Astrocyte of the hippocampus (primary cell): ENCODE measurements around the gene HIVEP3.
"Not testable (repeated sequence)": the region's sequence is repeated elsewhere in the genome, so short reads cannot be mapped to it uniquely, and the experiment has no call there.

Source experiments
- DNase-seq: peaks from one replicate; pipeline ENCODE4 v3.0.0; 2011; ENCODE audit warnings: low read depth, low spot score

HIVEP3 gene

GRCh38 chr1:41713141-41713540 is 205.6 kb downstream of the HIVEP3 start:
- peak; percentile 34 for DNase-seq

GRCh38 chr1:41712695-41713094 is 206.0 kb downstream of the HIVEP3 start:
- peak; percentile 55 for DNase-seq

- no peak for DNase-seq
Measured at GRCh38 chr1:41712081-41712480, 206.6 kb downstream of the HIVEP3 start.

- DNase-seq: no peak
Measured at GRCh38 chr1:41711581-41711980, 207.1 kb downstream of the HIVEP3 start.

GRCh38 chr1:41710980-41711379 is 207.7 kb downstream of the HIVEP3 start:
- no peak for DNase-seq

- no peak for DNase-seq
Measured at GRCh38 chr1:41709873-41710272, 208.8 kb downstream of the HIVEP3 start.

GRCh38 chr1:41709331-41709730 is 209.4 kb downstream of the HIVEP3 start:
- no peak for DNase-seq

GRCh38 chr1:41708332-41708731 is 210.4 kb downstream of the HIVEP3 start:
- DNase-seq: no peak

GRCh38 chr1:41707793-41708192 is 210.9 kb downstream of the HIVEP3 start:
- no peak for DNase-seq

- no peak for DNase-seq
Measured at GRCh38 chr1:41705798-41706197, 212.9 kb downstream of the HIVEP3 start.

GRCh38 chr1:41704196-41704595 is 214.5 kb downstream of the HIVEP3 start:
- no peak for DNase-seq

- DNase-seq: no peak
Measured at GRCh38 chr1:41702771-41703170, 216.0 kb downstream of the HIVEP3 start.

GRCh38 chr1:41700986-41701535 is 217.7 kb downstream of the HIVEP3 start:
- no peak for DNase-seq

- DNase-seq: no peak
Measured at GRCh38 chr1:41700581-41700980, 218.1 kb downstream of the HIVEP3 start.

GRCh38 chr1:41699861-41700248 is 218.9 kb downstream of the HIVEP3 start:
- DNase-seq: no peak

- DNase-seq: no peak
Measured at GRCh38 chr1:41698916-41699860, 219.5 kb downstream of the HIVEP3 start.

- no peak for DNase-seq
Measured at GRCh38 chr1:41696381-41696780, 222.3 kb downstream of the HIVEP3 start.

GRCh38 chr1:41695118-41695745 is 223.5 kb downstream of the HIVEP3 start:
- DNase-seq: no peak

- not testable (repeated sequence) for DNase-seq
Measured at GRCh38 chr1:41691966-41692365, 226.8 kb downstream of the HIVEP3 start.

- DNase-seq: no peak
Measured at GRCh38 chr1:41691424-41691823, 227.3 kb downstream of the HIVEP3 start.

GRCh38 chr1:41690331-41690730 is 228.4 kb downstream of the HIVEP3 start:
- DNase-seq: no peak

- peak; percentile 52 for DNase-seq
Measured at GRCh38 chr1:41689558-41689981, 229.2 kb downstream of the HIVEP3 start.

- DNase-seq: no peak
Measured at GRCh38 chr1:41689139-41689538, 229.6 kb downstream of the HIVEP3 start.
